Epithelial cell of prostate (primary cell): ENCODE measurements around the gene GAL3ST3.

Experiments used
- DNase-seq: peaks from one replicate; pipeline ENCODE4 v3.0.0-alpha.2; 2011; ENCODE audit warnings: low read depth, low spot score
- H3K27ac ChIP-seq: fragments of 450-650 bp; 2 replicates; pipeline ENCODE4 v1.5.1; 2017; ENCODE audit warnings: mild to moderate bottlenecking

GAL3ST3 gene

DNA sequence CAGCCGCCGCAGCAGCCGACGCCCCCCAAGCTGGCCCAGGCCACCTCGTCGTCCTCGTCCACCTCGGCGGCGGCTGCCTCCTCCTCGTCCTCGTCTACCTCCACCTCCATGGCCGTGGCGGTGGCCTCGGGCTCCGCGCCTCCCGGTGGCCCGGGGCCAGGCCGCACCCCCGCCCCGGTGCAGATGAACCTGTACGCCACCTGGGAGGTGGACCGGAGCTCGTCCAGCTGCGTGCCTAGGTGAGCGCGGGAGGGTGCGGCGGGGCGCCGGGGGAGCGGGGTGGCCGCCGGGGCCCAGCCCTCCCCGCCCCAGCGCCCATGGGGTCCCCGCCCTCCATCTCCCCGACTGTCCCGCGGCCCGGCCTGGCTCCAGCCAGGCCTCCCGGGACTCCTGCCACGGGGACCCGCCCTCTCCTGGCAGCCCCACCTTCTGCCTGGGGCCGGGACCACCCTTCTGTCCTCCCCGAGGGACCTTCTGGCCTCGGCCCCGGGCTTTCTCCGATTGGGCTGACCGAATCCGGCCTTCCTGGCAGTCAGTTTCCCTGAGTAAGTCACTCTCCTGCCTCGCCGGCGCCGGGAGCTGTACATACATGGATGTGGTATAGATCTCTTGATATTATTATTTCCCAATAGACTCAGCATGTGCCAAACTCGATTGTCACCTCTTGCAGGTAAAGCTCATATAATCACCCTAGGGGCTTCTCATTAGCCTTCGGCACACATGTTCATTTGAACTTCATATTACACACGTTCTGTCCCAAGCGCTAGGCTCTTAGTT lies 21.8 kb upstream of the GAL3ST3 start:
- no peak for DNase-seq
- H3K27ac ChIP-seq = peak overlapping the region; percentile 78

DNA sequence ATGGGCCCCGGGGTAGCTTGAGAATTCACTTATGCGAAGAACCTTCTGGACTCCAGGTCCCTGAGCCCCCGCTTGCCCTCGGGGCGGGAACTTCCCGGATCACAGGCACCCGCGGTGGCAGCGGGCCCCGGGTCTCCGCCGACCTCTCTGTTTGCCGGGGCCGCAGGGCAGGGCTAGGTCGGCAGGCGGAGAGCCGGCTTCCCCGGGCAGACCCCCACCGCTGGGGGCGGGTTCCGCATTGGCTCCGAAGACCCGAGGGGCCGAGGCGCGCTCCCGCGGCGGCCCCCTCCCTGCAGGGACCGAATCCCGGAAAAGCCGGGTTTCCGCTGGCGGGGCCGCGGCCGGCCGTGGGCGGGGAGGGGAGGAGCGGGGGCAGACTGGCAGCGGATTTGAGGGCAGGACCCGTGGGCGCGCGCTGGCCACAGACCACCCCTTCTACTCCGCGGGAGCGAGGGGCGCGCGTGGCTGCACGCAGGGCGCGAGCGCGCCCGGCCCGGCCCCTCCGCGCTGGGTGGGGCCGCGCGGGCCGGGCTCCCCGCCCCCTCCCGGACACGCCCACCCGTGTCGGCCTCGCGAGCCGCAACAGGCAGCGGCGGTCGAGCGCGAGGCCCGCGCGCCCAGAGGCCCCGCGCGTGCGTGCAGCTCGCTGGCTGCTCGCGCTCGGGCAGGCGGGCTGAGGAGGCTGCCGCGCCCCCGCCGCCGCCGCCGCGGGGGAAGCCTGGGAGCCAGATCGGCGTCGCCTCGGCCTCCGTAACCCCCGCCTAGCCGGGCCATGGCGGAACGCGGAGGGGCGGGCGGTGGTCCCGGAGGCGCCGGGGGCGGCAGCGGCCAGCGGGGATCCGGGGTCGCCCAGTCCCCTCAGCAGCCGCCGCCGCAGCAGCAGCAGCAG lies 21.0 kb upstream of the GAL3ST3 start, which contains the start of gene PACS1:
PACS1 (plus strand) TSS at position 558 of the 889 bp plus-strand sequence; CDS start at position 773, 215 bp downstream.
- peak within 1 kb of the TSS; percentile 78 for H3K27ac ChIP-seq
- DNase-seq = no peak

DNA sequence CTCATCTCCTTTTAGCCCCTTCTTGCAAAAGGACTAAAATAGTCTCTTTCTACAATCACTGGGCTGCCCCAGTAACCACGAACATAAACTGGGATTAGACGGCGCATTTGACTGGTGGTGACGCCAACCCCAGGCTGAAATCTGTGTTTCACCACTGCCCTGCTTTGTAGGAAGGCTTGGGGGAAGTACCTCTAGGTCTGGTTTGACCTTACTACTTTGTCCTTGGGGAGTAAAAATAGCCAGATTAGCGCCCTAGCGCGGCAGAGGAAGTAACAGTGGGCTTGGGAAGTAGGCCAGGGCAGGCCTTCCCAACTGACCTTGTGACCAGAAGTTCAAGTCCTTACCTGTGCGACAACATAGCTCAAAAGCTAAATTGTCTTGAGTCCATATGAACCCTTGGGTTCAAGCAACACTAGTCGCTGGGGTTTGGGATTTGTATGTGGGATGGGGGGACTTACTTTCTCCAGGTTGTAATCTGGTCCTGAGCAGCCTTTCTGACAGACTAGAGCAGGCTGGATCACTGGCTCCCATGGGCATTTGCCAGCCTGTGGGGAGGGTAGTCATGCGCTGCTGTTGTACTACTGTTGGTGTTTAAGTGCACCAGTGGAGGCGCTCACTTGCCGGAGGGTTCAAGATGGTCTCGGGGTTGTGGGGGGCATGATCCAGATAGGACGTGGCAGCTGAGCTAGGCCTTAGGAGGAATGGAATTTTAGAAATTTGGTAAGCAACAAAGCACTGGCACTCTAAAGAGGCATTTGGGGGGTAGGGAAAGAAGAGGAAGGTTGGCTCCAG lies 20.2 kb upstream of the GAL3ST3 start:
- H3K27ac ChIP-seq = peak overlapping the region; percentile 78
- DNase-seq = no peak

DNA sequence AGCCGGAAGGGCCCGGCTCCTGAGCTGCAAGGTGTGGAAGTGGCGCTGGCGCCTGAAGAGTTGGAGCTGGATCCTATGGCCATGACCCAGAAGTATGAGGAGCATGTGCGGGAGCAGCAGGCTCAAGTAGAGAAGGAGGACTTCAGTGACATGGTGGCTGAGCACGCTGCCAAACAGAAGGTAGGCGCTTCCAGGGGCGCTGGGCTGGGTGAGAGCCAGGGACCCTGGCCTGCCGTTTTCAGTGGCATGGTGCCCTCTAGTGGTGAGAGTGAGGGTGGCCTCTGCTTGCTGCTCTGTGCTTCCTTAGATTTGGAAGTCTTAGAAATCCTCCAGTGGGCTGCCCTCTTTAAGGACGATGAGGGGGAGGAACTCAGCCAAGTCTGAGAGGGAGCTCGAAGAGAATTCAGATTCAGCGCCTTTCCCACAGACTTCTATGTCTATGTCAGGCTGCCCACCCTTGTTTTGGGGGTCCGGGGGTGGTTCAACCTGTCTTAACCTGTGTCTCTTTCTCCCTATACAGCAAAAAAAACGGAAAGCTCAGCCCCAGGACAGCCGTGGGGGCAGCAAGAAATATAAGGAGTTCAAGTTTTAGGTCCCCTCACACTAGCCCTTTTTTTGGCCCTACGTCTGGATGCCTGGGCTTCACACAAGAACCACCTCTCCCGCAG lies 19.3 kb upstream of the GAL3ST3 start:
- DNase-seq = no peak
- peak overlapping the region; percentile 78 for H3K27ac ChIP-seq

DNA sequence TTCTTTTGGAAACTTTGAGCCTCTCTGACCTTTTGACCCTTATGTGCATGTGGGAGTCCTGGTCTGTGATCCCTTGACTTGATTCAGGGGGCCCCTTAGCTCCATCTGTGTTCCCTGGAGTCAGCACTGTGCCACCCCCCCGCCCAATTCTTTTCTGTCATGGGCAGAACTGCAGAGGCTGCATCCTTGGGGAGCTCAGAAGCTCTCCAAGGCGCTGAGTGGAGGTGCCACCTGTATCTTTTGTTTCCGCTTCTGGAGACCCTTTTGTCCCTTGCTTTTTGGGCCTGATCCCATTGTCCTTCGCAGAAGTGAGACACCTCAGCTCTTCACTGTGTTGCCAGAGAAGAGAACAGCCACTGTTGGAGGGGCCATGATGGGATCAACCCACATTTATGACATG lies 18.7 kb upstream of the GAL3ST3 start:
- H3K27ac ChIP-seq = no peak overlapping the region
- DNase-seq = no peak

DNA sequence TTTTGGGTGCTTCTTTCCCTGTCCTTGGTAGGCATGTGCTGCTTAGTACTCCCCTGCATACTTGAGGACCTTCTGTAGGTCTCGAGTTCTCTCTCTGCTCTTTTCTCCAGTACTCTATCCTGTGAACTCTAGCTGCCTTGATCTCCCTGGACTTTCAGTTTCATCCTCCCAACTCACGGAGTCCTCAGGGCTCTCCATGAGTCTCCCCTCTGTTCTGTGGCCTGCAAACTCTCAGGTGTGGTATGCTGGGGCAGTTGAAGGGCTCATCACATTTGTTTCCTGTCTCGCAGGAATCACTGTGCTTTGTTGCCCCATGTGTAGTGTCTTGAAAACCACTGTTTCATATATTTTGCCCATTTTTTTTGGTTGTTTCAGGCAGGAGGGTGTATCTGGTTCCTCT lies 17.8 kb upstream of the GAL3ST3 start:
- no peak overlapping the region for H3K27ac ChIP-seq
- DNase-seq = no peak

DNA sequence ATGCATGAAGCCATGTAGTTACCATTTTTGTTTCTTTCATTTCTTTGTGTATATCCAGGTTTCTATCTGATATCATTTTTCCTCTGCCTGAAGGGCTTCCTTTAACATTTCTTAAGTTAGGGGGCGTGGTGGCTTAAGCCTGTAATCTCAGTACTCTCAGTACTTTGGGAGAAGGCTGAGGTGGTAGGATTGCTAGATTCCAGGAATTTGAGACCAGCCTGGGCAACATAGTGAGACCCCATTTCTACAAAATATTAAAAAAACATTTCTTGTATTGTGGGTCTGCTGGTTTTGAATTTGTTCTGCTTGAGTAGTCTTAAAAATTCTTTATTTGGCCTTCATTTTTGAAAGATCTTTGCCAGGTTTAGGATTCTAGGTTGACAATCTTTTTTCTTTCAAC lies 15.6 kb upstream of the GAL3ST3 start:
- DNase-seq = no peak
- no peak overlapping the region for H3K27ac ChIP-seq

DNA sequence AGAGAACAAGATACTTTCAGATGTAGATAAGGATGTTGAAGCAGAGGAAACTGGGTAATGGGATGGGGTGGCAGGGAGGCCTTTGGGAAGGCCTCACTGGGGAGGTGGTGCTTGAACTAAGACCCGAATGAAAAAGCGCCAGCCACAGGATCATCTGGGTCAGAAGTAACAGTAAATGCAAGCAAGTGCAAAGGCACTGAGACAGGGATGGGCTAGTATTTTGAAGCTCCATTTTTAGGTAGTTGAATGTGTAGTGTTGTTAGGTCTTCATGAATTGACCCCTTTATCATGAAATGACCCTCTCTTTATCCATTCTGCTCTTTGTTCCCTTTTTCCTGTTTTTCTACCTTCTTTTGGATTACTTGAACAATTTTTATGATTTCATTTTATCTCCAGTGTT lies 14.9 kb upstream of the GAL3ST3 start:
- no peak for DNase-seq

DNA sequence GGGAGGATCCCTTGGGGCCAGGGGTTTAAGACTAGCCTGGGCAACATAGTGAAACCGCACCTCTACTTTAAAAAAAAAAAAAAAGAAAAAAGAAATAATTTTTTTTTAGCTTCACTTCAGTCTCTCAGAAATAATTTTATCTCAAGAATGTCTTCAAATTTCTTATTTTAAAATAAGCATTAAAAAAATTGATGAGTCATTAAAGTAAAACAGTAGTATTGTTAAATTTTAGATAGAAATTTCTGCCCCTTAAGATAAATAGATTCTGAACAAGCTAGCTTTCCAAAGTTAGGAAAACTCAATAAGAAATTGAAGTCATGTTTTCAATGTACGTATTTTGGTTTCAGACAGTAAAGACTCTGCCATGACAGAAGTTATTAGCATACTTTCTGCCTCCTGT lies 13.4 kb upstream of the GAL3ST3 start:
- no peak overlapping the region for H3K27ac ChIP-seq
- no peak for DNase-seq

More for the DNA sequence above, 14.9 kb upstream of the GAL3ST3 start:
- H3K27ac ChIP-seq = no peak overlapping the region

DNA sequence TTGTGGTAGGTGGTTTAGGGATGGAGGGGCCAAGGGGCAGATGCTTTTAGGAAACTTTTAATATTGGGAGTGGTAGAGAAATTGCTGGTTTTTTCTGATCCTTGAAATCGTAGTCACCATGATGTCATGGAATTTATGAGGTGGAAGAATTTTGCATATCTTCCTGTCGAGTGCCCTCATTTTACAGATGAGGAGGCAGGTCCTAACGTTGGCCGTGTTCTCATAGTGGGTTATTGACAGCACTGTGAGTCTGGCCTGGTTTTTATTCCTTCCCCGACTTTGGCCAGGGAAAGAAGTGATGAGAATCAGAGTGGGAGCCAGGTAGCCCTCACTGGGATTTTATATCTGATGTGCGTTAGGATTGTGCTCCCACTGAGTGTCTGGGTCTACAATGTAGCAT lies 12.3 kb upstream of the GAL3ST3 start:
- DNase-seq = no peak

DNA sequence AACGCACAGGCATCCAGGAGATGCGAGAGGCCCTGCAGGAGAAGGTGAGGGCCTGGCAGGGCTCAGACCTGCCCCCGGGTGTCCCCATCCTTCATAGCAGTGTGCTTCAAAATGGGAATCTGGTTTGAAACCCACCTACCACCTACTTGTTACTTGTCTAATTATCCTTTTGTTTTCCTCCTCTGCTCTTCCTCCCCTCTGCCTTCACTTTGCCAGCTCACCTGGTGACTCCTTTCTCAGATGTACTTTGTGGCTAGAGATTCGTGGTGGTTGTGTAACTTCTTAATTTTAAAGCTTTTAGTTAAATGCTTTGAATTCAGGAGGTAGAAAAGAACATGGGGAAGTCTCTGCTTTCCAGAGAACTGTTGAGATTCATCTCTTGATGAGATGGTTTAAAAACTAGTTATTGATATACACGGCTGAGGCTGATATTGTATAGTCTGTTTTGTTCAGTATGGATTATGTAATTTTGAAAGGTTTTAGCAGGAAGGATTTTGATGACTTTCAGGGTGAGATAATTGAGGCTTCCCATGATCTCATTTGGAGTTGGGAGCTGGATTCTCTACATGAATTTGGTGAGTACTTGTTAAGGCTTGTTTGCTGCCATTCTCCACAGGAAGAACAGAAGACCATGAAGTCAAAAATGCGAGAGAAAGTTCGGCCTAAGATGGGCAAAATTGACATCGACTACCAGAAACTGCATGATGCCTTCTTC lies 11.2 kb upstream of the GAL3ST3 start:
- DNase-seq = no peak
- H3K27ac ChIP-seq = peak overlapping the region; percentile 31

More for the DNA sequence above, 12.3 kb upstream of the GAL3ST3 start:
- no peak overlapping the region for H3K27ac ChIP-seq

DNA sequence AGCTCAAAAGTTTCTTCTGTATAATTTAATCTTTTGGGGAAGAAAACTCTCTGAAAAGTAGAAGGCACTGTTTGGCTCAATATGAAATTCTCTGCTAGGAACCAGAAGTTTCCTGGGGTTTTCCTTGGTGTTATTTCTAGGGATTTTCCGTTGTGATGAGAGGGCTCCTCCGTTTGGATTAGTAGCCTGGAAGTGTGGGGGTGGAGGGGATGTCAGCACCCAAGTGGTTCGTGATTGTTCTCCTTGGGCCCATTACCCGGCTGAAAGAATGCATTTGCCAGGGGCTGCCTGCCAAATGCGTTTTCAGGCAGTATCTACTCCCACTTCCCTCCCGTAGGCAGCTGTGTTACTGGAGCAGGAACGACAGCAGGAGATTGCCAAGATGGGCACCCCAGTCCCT lies 7.5 kb upstream of the GAL3ST3 start:
- H3K27ac ChIP-seq = no peak overlapping the region
- no peak for DNase-seq

DNA sequence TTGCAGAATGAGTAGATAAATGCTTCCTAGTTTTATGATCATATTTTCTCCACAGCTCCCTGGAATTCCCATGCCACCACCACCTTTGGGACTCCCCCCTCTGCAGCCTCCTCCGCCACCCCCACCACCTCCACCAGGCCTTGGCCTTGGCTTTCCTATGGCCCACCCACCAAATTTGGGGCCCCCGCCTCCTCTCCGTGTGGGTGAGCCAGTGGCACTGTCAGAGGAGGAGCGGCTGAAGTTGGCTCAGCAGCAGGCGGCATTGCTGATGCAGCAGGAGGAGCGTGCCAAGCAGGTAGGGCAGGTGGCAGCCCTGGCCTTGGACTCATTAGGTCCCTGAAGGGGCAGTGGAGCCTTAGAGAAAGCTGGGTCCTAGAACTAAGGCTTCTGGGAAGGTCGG lies 6.1 kb upstream of the GAL3ST3 start:
- H3K27ac ChIP-seq = no peak overlapping the region
- no peak for DNase-seq

DNA sequence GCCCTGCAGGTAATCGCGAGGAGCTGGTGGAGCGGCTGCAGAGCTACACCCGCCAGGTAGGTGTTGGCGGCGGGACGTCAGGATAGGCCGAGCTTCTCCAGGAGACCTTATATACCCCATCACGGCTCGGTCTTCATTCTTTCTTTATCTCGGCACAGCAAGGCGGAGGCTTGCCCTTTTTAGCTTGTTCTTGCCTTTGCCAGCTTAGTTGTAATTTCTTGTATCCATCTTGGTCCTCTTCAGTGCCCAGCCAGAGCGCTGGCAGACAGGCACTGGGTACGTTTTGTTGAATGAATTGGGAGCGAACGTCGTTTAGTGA lies 3.7 kb upstream of the GAL3ST3 start:
- no peak for DNase-seq

DNA sequence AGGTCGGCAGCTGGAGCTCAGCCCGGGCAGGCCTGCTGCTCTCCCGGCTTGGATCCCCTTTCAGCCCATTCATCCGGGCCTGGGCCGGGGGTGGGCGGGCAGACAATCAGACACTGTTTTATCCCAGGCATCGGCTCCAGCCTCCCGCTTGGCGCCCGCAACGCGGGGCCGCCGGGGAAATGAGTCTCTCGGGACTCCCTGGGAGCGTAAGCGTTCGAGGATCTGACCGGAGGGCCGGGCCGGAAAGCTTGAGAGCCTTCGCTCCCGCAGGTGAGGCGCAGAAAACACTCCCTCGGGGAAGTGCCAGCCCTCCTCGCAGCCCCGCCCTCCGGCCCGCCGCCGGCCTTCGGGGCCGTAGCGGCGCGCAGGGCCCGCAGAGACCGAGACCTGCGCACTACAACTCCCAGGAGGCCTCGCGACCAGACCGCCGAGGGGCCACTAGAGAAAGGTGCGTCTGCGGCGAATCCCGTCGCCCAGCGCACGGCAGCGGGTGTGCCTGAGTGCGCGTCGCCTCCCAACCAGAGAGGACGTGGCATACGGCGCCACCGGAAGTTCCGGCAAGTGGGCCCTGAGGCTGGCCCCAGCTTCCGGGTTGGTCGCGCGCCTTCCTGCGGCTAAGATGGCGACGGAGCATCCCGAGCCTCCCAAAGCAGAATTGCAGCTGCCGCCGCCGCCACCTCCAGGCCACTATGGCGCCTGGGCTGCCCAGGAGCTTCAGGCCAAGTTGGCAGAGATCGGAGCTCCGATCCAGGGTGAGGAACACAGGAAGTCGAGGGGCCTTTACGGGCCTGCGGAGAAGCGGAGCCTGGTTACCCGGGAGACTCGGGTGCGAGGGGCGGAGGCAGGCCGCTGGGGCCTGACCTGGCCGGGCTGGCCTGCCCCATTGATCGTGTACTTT lies 3.1 kb upstream of the GAL3ST3 start, which contains the start of gene SF3B2:
SF3B2 (plus strand) TSS at position 599 of the 898 bp plus-strand sequence; CDS start at position 620, 21 bp downstream.
- peak; percentile 96 for DNase-seq
- H3K27ac ChIP-seq = peak within 1 kb of the TSS; percentile 82

More for the DNA sequence above, 3.7 kb upstream of the GAL3ST3 start:
- peak overlapping the region; percentile 82 for H3K27ac ChIP-seq

DNA sequence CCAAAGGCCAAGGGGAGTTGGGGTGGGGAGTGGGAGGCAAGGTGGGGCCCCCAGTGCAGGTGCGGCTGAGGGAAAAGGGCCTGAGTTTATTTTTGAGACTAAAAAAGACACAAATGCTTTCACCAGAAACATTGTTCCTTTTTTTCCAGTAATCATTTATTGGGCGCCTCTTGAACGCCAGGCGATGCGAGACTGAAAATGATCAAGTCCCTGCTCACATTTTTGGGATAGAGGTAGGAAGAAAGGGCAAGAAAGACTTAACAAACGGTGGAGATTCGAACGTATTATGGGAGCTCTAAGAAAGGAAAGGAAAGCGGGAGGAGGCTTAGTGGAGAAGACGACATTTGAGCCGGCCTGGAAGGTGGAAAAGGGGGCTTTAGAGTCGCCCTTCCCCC lies 2.4 kb upstream of the GAL3ST3 start:
- peak overlapping the region; percentile 82 for H3K27ac ChIP-seq
- DNase-seq = no peak

DNA sequence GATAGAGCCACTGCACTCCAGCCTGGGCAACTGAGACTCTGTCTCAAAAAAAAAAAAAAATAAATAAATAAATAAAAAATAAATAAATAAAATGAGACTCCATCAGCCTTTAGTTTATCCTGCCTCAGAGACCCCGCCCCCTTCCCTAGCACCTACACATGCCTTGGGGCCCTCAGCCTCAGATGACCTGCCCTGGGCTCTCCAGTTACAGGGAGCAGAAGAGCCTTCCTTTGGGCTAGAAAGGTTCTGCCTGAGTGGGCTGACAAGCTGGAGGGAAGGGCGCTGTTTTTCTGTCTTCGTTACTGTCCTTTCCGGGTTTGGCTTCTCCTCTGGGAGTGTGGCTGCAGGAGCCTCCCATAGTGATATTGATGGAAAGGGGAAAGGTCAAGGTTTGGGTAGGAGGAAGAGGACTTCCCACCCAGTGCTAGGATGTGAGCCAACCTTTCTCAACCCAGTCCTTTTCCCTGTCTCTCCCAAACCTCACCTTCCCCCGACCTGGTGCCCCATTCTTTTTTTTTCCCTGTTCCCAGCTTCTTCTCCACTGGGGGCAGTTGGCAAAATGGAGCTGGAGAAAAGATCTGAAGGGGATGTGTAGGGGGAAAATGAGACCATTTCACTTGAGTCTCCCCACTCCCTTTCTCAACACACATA lies 1.7 kb upstream of the GAL3ST3 start:
- H3K27ac ChIP-seq = peak overlapping the region; percentile 82
- DNase-seq = no peak
